ENCODE measurements around the gene SORBS1.

The SORBS1 gene

GRCh38 chr10:95262763-95263518, 298.2 kb downstream of the SORBS1 start:
- DNase-seq = no peak

- DNase-seq = no peak
Measured at GRCh38 chr10:95261926-95262325, 299.2 kb downstream of the SORBS1 start.

All from fibroblast of skin of back (primary cell).